Islet precursor cell (in vitro differentiated cells): ENCODE measurements around the gene FBXW4.
"Not testable (repeated sequence)": the region's sequence is repeated elsewhere in the genome, so short reads cannot be mapped to it uniquely, and the experiment has no call there.

Source experiments
- DNase-seq: peaks from one replicate; pipeline ENCODE4 v3.0.0-alpha.2; 2018

FBXW4 gene

GRCh38 chr10:101651336-101651735 lies 43.6 kb downstream of the FBXW4 start:
- DNase-seq, result no peak

GRCh38 chr10:101650863-101651262 lies 44.1 kb downstream of the FBXW4 start:
- no peak for DNase-seq

GRCh38 chr10:101649525-101650085 lies 45.4 kb downstream of the FBXW4 start:
- no peak for DNase-seq

GRCh38 chr10:101647255-101647654 lies 47.7 kb downstream of the FBXW4 start:
- no peak for DNase-seq

DNA sequence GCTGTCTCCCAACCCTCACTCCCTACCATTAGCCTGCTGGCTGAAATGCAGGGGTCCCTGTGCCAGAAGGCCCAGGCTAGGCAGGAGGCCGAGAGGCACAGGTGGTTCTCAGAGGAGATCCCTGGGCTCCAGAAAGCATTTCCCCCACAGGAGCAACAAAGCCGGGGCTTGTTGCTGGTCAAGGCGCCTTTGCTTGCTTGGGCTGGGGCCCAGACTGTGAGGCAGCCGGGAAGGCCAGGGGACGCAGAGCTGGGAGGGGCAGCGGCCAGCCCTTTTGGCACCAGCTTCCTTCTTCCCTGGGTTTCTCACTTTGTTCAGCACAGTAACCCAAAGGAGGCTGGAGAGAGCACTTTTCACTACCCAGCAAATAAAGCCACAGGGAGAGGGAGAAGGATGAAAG lies 48.6 kb downstream of the FBXW4 start:
- DNase-seq, result no peak

DNA sequence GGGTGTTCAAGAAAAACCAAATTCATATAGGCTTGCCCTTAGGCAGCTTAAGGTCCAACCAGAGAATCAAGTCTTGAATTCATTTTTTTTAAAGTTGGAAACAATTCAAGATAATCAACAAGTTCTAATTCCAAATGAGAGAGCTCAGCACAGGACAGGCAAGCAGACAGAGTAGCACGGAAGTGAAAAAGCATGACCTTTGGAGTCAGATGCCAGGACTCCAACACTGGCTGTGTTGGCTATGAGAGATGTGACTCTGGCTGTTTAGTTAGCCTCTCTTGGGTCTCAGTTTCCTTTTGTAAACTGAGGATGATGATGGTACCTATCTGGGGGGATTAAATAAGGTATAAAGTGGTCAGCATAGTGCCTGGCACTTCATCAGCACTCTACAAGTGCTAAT lies 49.3 kb downstream of the FBXW4 start:
- DNase-seq, result no peak

DNA sequence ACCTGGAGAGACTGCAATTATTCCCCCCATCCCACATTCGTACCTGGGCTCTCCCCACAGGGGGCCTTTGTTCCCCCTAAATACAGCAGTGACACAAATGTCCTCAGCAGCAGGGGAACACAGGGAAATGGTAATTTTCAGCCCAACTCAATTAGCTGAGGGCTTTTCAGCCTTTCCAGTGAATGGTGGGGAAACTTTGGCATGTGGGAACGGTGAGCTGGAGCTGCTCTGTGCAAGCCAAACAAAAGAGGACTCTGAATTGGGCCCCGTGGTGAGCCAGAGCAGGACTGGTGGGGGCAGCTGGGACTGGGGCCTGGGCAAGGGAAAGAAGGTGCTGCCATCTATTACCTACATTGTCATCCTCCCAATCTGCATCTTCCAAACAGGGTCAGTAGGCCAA lies 51.0 kb downstream of the FBXW4 start:
- no peak for DNase-seq

GRCh38 chr10:101643546-101643945 lies 51.4 kb downstream of the FBXW4 start:
- no peak for DNase-seq

DNA sequence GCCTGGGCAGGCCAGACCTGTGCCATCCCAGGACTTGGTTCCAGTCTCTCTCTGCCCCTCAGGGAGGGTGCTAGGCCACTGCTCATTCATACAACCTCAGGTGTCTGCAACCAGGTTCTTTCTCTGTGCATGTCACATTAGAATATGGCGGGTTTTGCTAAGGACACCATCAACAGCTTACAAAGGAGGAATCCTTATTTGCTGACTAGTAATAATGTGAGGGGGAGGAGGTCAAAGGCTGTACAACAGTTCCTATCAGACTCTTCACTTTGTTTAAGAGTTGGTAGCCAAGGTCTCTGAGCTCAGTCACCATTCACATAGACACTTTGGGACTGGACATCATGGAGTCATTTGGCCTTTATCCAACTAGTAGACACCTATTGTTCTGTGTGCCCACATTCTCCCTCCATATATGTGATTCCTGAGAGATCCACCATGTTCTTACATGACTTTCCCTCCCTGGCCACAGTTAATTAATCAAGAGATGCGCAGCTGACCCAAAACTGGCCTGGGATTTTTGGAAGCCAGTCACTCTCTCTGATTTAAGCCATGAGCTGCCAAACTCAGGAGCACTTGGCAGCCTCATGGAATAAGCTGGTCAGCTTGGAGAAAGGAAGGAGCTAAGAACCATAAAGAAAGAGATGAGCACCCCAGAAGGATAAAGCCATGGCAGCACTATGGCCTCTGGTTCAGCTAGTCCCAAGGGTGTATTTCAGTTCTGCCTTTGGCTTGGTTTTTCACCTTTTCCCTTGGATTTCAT lies 55.6 kb downstream of the FBXW4 start:
- no peak for DNase-seq

DNA sequence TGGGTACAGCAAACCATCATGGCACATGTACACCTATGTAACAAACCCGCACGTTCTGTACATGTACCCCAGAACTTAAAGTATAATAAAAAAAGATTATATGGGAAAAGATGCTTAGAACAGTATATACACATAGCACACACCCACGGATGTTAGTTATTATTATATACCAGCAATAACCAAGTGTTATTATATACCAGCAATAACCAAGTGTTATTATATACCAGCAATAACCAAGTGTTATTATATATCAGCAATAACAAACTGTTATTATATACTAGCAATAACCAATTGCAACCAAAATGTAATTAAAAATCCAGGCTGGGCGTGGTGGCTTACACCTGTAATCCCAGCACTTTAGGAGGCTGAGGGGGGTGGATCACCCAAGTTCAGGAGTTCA lies 61.5 kb downstream of the FBXW4 start:
- not testable (repeated sequence) for DNase-seq

GRCh38 chr10:101631821-101632475 lies 63.0 kb downstream of the FBXW4 start:
- DNase-seq, result peak; percentile 41

DNA sequence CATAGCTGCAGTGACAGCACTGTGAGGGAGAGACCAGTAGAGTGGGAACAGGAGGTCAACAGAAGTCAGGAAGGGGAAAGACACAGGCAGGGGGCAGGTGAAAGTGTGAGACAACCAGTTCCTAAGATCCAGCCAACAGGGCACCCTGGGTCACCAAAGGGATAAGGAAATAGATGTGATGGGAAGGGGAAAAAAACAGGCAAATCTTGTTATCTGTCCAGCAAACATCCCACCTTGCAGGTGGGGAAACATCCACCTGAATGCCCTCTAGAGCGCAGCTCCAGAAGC lies 64.4 kb downstream of the FBXW4 start:
- peak; percentile 22 for DNase-seq

GRCh38 chr10:101629837-101630632 lies 64.9 kb downstream of the FBXW4 start:
- no peak for DNase-seq

GRCh38 chr10:101625821-101626412 lies 69.1 kb downstream of the FBXW4 start:
- no peak for DNase-seq

DNA sequence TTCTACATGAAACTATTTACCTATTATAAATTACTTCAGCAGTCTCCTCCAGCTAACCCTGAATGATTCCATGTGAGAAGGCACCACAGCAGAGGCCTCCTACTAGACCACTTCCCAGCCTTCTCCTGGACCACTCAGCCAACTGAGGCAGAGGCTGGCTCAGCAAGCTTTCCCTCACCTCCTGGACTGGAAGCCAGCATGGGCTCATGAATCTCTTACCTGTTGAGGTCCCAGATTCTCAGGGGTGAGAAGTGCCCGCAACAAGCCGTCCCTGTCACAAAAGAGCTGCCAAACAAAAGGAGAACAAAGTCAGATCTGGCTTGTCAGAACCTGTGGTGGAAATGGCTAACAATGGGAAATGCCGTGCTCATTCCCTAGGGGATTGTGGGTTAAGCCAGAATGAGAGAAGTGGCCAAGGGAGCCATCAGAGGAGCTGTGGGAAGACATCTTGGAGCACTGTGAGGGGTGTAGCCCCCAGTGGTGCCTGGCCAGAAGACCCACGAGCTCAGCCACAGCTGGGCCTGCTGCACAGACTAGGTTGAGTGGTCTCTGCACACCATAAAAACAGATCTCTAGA lies 70.4 kb downstream of the FBXW4 start:
- no peak for DNase-seq

- DNase-seq, result no peak
Observed at GRCh38 chr10:101623528-101623927, 71.4 kb downstream of the FBXW4 start.

DNA sequence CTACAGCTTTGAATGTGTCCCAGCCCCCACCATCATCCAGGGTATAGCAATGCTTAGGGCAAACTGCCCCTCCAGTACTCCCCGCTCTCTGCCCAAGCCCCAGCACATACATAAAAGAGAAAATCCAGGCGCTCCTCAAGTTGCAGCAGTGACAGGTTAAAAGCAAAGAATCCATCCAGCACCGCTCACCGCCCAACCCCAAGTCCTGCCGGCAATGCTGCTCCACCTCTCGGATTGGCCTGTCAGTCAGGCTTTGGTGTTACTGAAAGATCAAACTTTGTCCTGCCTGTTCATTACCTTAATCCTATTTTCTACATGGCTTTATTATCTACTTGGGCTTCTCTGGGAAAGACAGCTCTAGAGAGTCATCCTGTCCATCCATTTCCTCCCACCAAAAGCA lies 75.0 kb downstream of the FBXW4 start:
- no peak for DNase-seq

GRCh38 chr10:101618871-101619270 lies 76.1 kb downstream of the FBXW4 start:
- no peak for DNase-seq

DNA sequence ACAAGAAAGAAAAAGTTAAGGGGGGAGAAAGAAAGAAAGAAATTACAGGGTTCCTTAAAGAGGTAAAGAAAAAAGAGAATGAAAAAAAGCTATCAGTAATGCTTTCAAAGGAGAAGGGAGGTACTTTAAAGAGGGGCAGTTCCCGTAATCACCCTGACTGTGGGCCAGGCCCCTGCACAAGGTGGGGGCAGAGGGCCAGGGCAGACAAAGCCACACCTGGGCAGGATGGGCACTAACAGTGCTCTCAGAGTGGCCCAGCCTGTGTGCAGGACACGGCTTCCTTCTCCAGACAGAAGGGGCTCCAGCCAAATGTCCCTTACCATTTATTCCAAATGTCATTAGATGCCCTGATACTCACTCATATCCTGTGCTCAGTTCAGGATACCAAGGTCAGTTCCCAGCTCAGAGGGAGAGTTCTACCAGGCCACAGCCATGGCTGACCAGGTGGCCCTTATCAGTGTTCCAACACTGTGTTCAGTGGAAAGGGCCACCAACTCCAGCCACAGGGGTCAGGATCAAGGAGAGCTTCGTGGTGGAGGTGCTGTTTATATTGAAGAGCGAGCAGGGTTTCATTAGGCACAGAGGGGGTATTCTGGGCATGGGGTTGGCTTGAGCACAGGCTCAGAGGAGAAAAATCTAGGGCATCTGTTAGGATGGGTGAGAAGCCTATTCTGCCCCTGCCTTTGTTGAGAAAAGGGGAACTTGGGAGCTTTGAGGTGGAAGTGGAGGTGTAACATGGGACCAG lies 77.0 kb downstream of the FBXW4 start:
- DNase-seq, result no peak

DNA sequence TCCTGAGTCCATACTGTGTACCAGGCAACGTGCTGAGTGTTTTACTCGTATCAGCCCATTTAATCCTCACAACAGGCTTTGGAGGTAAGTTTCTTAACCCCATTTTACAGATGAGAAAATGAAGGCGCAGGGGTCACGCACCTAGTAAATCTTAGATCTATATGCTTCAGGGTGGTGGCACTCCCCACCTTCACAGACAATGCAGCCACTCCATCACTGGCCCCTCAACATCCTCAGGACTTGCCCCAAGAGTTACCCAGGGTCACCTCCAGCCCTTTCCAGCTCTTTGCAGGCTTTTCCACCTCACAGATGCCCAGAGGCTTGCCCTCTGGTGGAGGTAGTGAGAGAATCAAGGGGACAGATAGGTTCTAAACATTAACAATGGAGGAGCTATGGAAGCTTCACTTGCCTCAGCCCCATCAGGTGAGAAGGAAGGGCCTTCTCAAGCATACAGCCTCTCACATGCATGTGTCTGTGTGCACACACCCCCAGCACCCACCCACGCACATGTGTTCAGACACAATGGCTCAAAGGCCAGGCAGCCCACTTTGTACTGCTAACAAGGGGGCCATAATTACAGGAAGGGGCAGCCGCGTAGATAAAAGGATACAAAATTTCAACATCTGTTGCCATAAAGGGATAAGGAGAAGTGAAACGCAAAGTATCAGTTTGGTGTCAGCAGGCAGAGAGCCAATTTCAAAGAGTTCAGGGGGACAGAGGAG lies 77.7 kb downstream of the FBXW4 start:
- DNase-seq, result no peak

GRCh38 chr10:101616415-101617101 lies 78.4 kb downstream of the FBXW4 start:
- no peak for DNase-seq
